GM21447 (cell line): ENCODE results near the gene ATP8A2.
"Not testable (repeated sequence)": the region's sequence is repeated elsewhere in the genome, so short reads cannot be mapped to it uniquely, and the experiment has no call there.

Source experiments
- ATAC-seq: cut with Tn5 transposase; IDR thresholded peaks from one replicate; pipeline ENCODE4 v1.9.1; 2021; ENCODE audit not compliant: unreplicated experiment

The ATP8A2 gene

GRCh38 chr13:25538276-25538675 is 166.5 kb downstream of the ATP8A2 start:
- no peak for ATAC-seq

GRCh38 chr13:25541434-25542123 is 169.8 kb downstream of the ATP8A2 start:
- ATAC-seq = no peak

GRCh38 chr13:25548991-25549390 is 177.2 kb downstream of the ATP8A2 start:
- ATAC-seq = not testable (repeated sequence)

- no peak for ATAC-seq
These were observed 190.0 kb downstream of the ATP8A2 start for GRCh38 chr13:25561812-25562211.

- no peak for ATAC-seq
These were observed 198.4 kb downstream of the ATP8A2 start for GRCh38 chr13:25570185-25570584.

GRCh38 chr13:25571237-25571636 is 199.5 kb downstream of the ATP8A2 start:
- no peak for ATAC-seq

GRCh38 chr13:25572171-25572570 is 200.4 kb downstream of the ATP8A2 start:
- not testable (repeated sequence) for ATAC-seq

- ATAC-seq = peak; percentile 61
These were observed 202.9 kb downstream of the ATP8A2 start for GRCh38 chr13:25574437-25575411.

- ATAC-seq = no peak
These were observed 203.8 kb downstream of the ATP8A2 start for GRCh38 chr13:25575562-25575961.

GRCh38 chr13:25578526-25578925 is 206.8 kb downstream of the ATP8A2 start:
- ATAC-seq = no peak

GRCh38 chr13:25579221-25579620 is 207.4 kb downstream of the ATP8A2 start:
- no peak for ATAC-seq

- no peak for ATAC-seq
These were observed 209.6 kb downstream of the ATP8A2 start for GRCh38 chr13:25581351-25581750.

- ATAC-seq = no peak
These were observed 212.3 kb downstream of the ATP8A2 start for GRCh38 chr13:25584087-25584486.

- ATAC-seq = no peak
These were observed 213.2 kb downstream of the ATP8A2 start for GRCh38 chr13:25585000-25585399.

GRCh38 chr13:25587326-25587980 is 215.7 kb downstream of the ATP8A2 start:
- no peak for ATAC-seq

- ATAC-seq = no peak
These were observed 216.7 kb downstream of the ATP8A2 start for GRCh38 chr13:25588336-25589060.

GRCh38 chr13:25598421-25598820 is 226.6 kb downstream of the ATP8A2 start:
- no peak for ATAC-seq

GRCh38 chr13:25602176-25602575 is 230.4 kb downstream of the ATP8A2 start:
- no peak for ATAC-seq

GRCh38 chr13:25604106-25604505 is 232.3 kb downstream of the ATP8A2 start:
- no peak for ATAC-seq

- no peak for ATAC-seq
These were observed 235.3 kb downstream of the ATP8A2 start for GRCh38 chr13:25607096-25607495.

GRCh38 chr13:25608181-25608580 is 236.4 kb downstream of the ATP8A2 start:
- ATAC-seq = no peak
